Upper lobe of right lung (tissue), 1 donor: ENCODE data around the gene RFTN2. TPM values are rescaled to one million over a fixed set of nuclear protein-coding genes. Genes with fewer than 3 reads are reported as not detected.
"Not testable (repeated sequence)": the region's sequence is repeated elsewhere in the genome, so short reads cannot be mapped to it uniquely, and the experiment has no call there.

Experiments
- ATAC-seq: fragments of 200-7000 bp; cut with Tn5 transposase; one replicate; pipeline ENCODE4 v1.9.1; 2020; ENCODE audit warnings: mild to moderate bottlenecking, moderate library complexity
- DNase-seq: peaks from one replicate; pipeline ENCODE4 v3.0.0-alpha.2; 2020
- H3K27ac ChIP-seq: fragments of 200-600 bp; one replicate; pipeline ENCODE4 v1.8.0; 2022
- H3K27me3 ChIP-seq: fragments of 200-600 bp; one replicate; pipeline ENCODE4 v1.8.0; 2022; ENCODE audit warnings: mild to moderate bottlenecking
- H3K36me3 ChIP-seq: fragments of 200-600 bp; one replicate; pipeline ENCODE4 v1.8.0; 2022
- H3K4me1 ChIP-seq: fragments of 200-600 bp; one replicate; pipeline ENCODE4 v1.8.0; 2022
- H3K4me3 ChIP-seq: fragments of 200-600 bp; one replicate; pipeline ENCODE4 v1.8.0; 2022; ENCODE audit warnings: mild to moderate bottlenecking
- H3K9me3 ChIP-seq: fragments of 200-600 bp; one replicate; pipeline ENCODE4 v1.8.0; 2022
- CTCF ChIP-seq: fragments of 200-600 bp; IDR thresholded peaks from one replicate; pipeline ENCODE4 v1.8.0; 2022; ENCODE audit warnings: antibody characterized with exemption
- intact Hi-C: fragments of 100-400 bp; cut with DNase I; formaldehyde crosslinking; loops from one replicate; pipeline ENCODE4 v1.11.0; 2022
- total RNA-seq: library from RNA; stranded (reverse); fragmentation: NEBNext Ultra II Directional; extraction: Animal tissue kit (Norgen Biotek cat#: 25700); gene quantifications from one replicate; pipeline ENCODE4 v1.2.1, GENCODE V29; 2021
- donor health status: DM: no; HTN: yes; CAD: no; lungs with severe emphysema.

The RFTN2 gene
- total RNA-seq, 1 donor from 2014 or later: 12.3 TPM

DNA sequence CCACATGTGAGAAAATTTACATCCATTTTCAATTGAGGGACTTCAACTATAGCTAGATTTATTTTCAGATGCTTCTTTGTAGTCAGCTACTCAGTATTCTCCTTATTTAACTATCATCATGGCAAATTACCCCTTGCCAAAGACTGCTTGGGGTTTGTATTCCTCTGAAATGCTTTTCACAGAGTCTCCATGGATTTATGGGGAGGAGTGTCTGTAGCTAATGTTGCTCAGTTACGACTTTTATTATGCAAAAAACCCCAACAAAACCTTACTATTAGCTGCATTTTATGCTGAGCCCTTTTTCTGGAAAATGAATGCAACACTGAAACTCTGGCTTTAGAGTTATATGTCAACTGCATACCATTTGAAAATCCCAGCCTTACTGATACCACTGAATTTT lies 78.6 kb downstream of the RFTN2 start:
- Histone ChIP-seq H3K4me1 (no peaks in the 10 kb centered on the region), H3K27ac (no peak overlapping the region), H3K27me3 (no peaks in the 10 kb centered on the region), H3K4me3 (no peak overlapping the region), H3K9me3 (no peaks in the 10 kb centered on the region), H3K36me3 (no peaks in the 10 kb centered on the region)
- ATAC-seq (no peak), DNase-seq (no peak)
- no peak for TF ChIP-seq CTCF
- intact Hi-C loops: no loop called here

GRCh38 chr2:197591339-197592072 lies 83.9 kb downstream of the RFTN2 start:
- H3K27ac ChIP-seq: no peak overlapping the region
- no peaks in the 10 kb centered on the region for H3K36me3 ChIP-seq
- H3K4me3 ChIP-seq: no peak overlapping the region
- no peaks in the 10 kb centered on the region for H3K9me3 ChIP-seq
- H3K4me1 ChIP-seq: no peaks in the 10 kb centered on the region
- intact Hi-C loops: no loop called here
- H3K27me3 ChIP-seq: no peaks in the 10 kb centered on the region
- peak; percentile 41 for ATAC-seq
- DNase-seq: no peak
- no peak for TF ChIP-seq CTCF

DNA sequence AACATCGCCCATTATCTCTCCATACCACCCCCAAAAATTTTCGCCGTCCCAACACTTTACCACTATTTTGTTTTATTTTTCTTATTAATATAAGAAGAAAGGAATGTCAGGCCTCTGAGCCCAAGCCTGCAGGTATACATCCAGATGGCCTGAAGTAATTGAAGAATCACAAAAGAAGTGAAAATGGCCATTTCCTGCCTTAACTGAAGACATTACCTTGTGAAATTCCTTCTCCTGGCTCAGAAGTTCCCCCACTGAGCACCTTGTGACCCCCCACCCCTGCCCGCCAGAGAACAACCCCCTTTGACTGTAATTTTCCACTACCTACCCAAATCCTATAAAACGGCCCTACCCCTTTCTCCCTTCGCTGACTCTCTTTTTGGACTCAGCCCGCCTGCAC lies 88.1 kb downstream of the RFTN2 start:
- DNase-seq, intact Hi-C loops, H3K4me1 ChIP-seq, H3K9me3 ChIP-seq, H3K27me3 ChIP-seq, ATAC-seq, H3K36me3 ChIP-seq, H3K4me3 ChIP-seq, H3K27ac ChIP-seq: not testable (repeated sequence)

- H3K27ac ChIP-seq, ATAC-seq, intact Hi-C loops: not testable (repeated sequence)
Measured at GRCh38 chr2:197580166-197580565, 95.2 kb downstream of the RFTN2 start.

DNA sequence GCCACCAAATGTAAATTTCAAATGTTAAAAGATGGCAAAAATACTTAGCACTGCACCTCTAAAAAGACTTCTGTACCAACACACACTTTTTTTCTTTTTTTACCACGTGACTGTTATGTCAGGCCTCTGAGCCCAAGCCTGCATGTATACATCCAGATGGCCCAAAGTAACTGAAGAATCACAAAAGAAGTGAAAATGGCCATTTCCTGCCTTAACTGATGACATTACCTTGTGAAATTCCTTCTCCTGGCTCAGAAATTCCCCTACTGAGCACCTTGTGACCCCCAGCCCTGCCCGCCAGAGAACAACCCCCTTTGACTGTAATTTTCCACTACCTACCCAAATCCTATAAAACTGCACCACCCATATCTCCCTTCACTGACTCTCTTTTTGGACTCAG lies 97.1 kb downstream of the RFTN2 start:
- H3K4me1 ChIP-seq, H3K4me3 ChIP-seq, intact Hi-C loops, H3K27ac ChIP-seq, ATAC-seq, DNase-seq, H3K9me3 ChIP-seq, H3K36me3 ChIP-seq, H3K27me3 ChIP-seq: not testable (repeated sequence)

More at GRCh38 chr2:197580166-197580565, 95.2 kb downstream of the RFTN2 start:
- H3K27me3 ChIP-seq, H3K4me1 ChIP-seq, H3K9me3 ChIP-seq, DNase-seq, H3K4me3 ChIP-seq, H3K36me3 ChIP-seq: not testable (repeated sequence)

DNA sequence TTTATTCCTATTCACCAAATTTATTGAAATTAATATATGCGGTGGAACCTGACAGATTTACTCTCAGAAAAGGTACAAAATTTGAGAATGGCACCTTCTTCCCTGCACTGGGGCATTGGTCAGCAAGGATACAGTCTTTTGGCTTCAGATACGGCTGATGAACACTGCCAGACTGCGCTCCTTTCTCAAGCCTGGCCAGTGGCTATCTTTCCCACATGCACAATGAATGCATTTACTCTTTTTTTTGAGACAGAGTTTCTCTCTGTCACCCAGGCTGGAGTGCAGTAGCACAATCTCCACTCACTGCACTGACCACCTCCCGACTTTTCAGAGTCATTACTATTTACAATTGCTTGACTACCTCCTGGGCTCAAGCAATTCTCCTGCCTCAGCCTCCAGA lies 97.9 kb downstream of the RFTN2 start:
- ATAC-seq (no peak), DNase-seq (no peak)
- Histone ChIP-seq H3K36me3 (no peaks in the 10 kb centered on the region), H3K27me3 (no peaks in the 10 kb centered on the region), H3K27ac (no peak overlapping the region), H3K4me3 (no peak overlapping the region), H3K9me3 (no peaks in the 10 kb centered on the region), H3K4me1 (no peaks in the 10 kb centered on the region)
- intact Hi-C loops: no loop called here
- no peak for TF ChIP-seq CTCF

GRCh38 chr2:197576631-197577030 lies 98.8 kb downstream of the RFTN2 start:
- Histone ChIP-seq H3K9me3 (no peaks in the 10 kb centered on the region), H3K27me3 (no peaks in the 10 kb centered on the region), H3K4me1 (no peaks in the 10 kb centered on the region), H3K27ac (no peak overlapping the region), H3K36me3 (no peaks in the 10 kb centered on the region), H3K4me3 (no peak overlapping the region)
- ATAC-seq (no peak), DNase-seq (no peak)
- TF ChIP-seq CTCF: no peak
- intact Hi-C loops: no loop called here
